Astrocyte (in vitro differentiated cells and primary cell): Measurements from ENCODE around the gene DNMBP. TPM values are rescaled to one million over a fixed set of nuclear protein-coding genes. Genes with fewer than 3 reads are reported as not detected.

Experiments used
- DNase-seq: peaks from one replicate; pipeline ENCODE4 v3.0.0-alpha.2; 2010; ENCODE audit warnings: low read depth
- FAIRE-seq: peaks from 2 replicates; lab custom pipeline; 2011; peaks lifted over from hg19 to GRCh38; lab: Jason Lieb, UNC
- H2AFZ ChIP-seq: 2 replicates; pipeline ENCODE4 v1.6.0; 2012; ENCODE audit warnings: low read depth, low read length, inconsistent platforms
- H3K27ac ChIP-seq: 2 replicates; pipeline ENCODE4 v1.5.1; 2011; ENCODE audit warnings: low read depth, low read length, inconsistent platforms
- H3K27me3 ChIP-seq: 2 replicates; pipeline ENCODE4 v1.6.0; 2011; ENCODE audit warnings: low read length, inconsistent platforms; ENCODE audit not compliant: insufficient read depth
- H3K36me3 ChIP-seq: 2 replicates; pipeline ENCODE4 v1.5.1; 2011; ENCODE audit warnings: low read length, inconsistent platforms; ENCODE audit not compliant: insufficient read depth
- H3K4me1 ChIP-seq: 2 replicates; pipeline ENCODE4 v1.5.1; 2011; ENCODE audit warnings: low read length, inconsistent platforms; ENCODE audit not compliant: insufficient read depth
- H3K4me2 ChIP-seq: 2 replicates; pipeline ENCODE4 v1.6.0; 2012; ENCODE audit warnings: low read length, inconsistent platforms
- H3K4me3 ChIP-seq: 2 replicates; pipeline ENCODE4 v1.5.1; 2011; ENCODE audit warnings: low read depth, mild to moderate bottlenecking, low read length, inconsistent platforms; ENCODE audit not compliant: insufficient read depth
- H3K79me2 ChIP-seq: 2 replicates; pipeline ENCODE4 v1.6.0; 2012; ENCODE audit warnings: mild to moderate bottlenecking, low read length, inconsistent platforms; ENCODE audit not compliant: insufficient read depth
- H3K9ac ChIP-seq: 2 replicates; pipeline ENCODE4 v1.6.0; 2012; ENCODE audit warnings: mild to moderate bottlenecking, low read length, inconsistent platforms
- H3K9me3 ChIP-seq: 2 replicates; pipeline ENCODE4 v1.5.1; 2012; ENCODE audit warnings: low read depth, mild to moderate bottlenecking, low read length, inconsistent platforms; ENCODE audit not compliant: insufficient read depth
- H4K20me1 ChIP-seq: 2 replicates; pipeline ENCODE4 v1.6.0; 2012; ENCODE audit warnings: low read length, inconsistent platforms; ENCODE audit not compliant: insufficient read depth
- H3K27ac Mint-ChIP-seq: one replicate; pipeline ENCODE4 v1.8.0; 2021; ENCODE audit warnings: mild to moderate bottlenecking, mixed read lengths; ENCODE audit not compliant: unreplicated experiment
- H3K27me3 Mint-ChIP-seq: one replicate; pipeline ENCODE4 v1.8.0; 2021; ENCODE audit warnings: low read depth, mixed read lengths; ENCODE audit not compliant: unreplicated experiment
- H3K36me3 Mint-ChIP-seq: one replicate; pipeline ENCODE4 v1.8.0; 2021; ENCODE audit warnings: low read depth, mixed read lengths; ENCODE audit not compliant: unreplicated experiment
- H3K4me1 Mint-ChIP-seq: one replicate; pipeline ENCODE4 v1.8.0; 2021; ENCODE audit warnings: low read depth, mixed read lengths; ENCODE audit not compliant: unreplicated experiment
- H3K4me3 Mint-ChIP-seq: one replicate; pipeline ENCODE4 v1.8.0; 2021; ENCODE audit warnings: mild to moderate bottlenecking, moderate library complexity, mixed read lengths; ENCODE audit not compliant: unreplicated experiment
- H3K9me3 Mint-ChIP-seq: one replicate; pipeline ENCODE4 v1.8.0; 2021; ENCODE audit warnings: mild to moderate bottlenecking, mixed read lengths; ENCODE audit not compliant: unreplicated experiment
- CTCF ChIP-seq: IDR thresholded peaks from 2 replicates; pipeline ENCODE4 v1.5.1; 2011; ENCODE audit warnings: low read depth, mild to moderate bottlenecking, inconsistent platforms, low read length, moderate library complexity; ENCODE audit not compliant: insufficient read depth
- EZH2 ChIP-seq: IDR thresholded peaks from 2 replicates; pipeline ENCODE4 v1.6.1; 2012; ENCODE audit warnings: mild to moderate bottlenecking, low read length, inconsistent platforms; ENCODE audit not compliant: insufficient read depth
- total RNA-seq: library from RNA; stranded (reverse); gene quantifications from 2 replicates; pipeline ENCODE4 v1.2.1, GENCODE V29; 2021

Gene DNMBP
- total RNA-seq, 1 donor from 2014 or later, result 24.8 TPM

GRCh38 chr10:99967961-99968360 lies 41.8 kb downstream of the DNMBP start:
- peaks cover 14% of the 10 kb centered on the region for H3K36me3 Mint-ChIP-seq
- FAIRE-seq, result no peak

GRCh38 chr10:99966306-99966705 lies 43.4 kb downstream of the DNMBP start:
- Mint-ChIP-seq H3K36me3 (peaks cover 14% of the 10 kb centered on the region), H3K9me3 (peaks cover 2% of the 10 kb centered on the region), H3K27me3 (no peaks in the 10 kb centered on the region), H3K4me1 (peaks cover 18% of the 10 kb centered on the region), H3K27ac (peak overlapping the region; percentile 87), H3K4me3 (no peak overlapping the region)
- Histone ChIP-seq H3K36me3 (peaks cover 33% of the 10 kb centered on the region), H3K4me3 (peak overlapping the region; percentile 24), H3K27me3 (no peaks in the 10 kb centered on the region), H3K4me1 (peaks cover 41% of the 10 kb centered on the region), H3K9ac (peak overlapping the region; percentile 54), H4K20me1 (no peaks in the 10 kb centered on the region), H3K79me2 (peaks cover 47% of the 10 kb centered on the region), H3K27ac (peak overlapping the region; percentile 81), H3K9me3 (no peaks in the 10 kb centered on the region), H3K4me2 (peak overlapping the region; percentile 67), H2AFZ (no peak overlapping the region)
- TF ChIP-seq EZH2 (no peak), CTCF (no peak)
- FAIRE-seq (peak; percentile 96), DNase-seq (peak; percentile 97)

More at GRCh38 chr10:99967961-99968360, 41.8 kb downstream of the DNMBP start:
- H3K27ac Mint-ChIP-seq, result no peak overlapping the region
- TF ChIP-seq EZH2 (no peak), CTCF (no peak)
- H3K9me3 ChIP-seq, result no peaks in the 10 kb centered on the region
- H3K4me1 Mint-ChIP-seq, result peaks cover 15% of the 10 kb centered on the region
- no peak overlapping the region for H2AFZ ChIP-seq
- DNase-seq, result no peak
- H3K27me3 ChIP-seq, result no peaks in the 10 kb centered on the region
- no peak overlapping the region for H3K4me2 ChIP-seq
- H4K20me1 ChIP-seq, result no peaks in the 10 kb centered on the region
- peaks cover 33% of the 10 kb centered on the region for H3K36me3 ChIP-seq
- peaks cover 38% of the 10 kb centered on the region for H3K4me1 ChIP-seq
- no peak overlapping the region for H3K27ac ChIP-seq
- H3K9me3 Mint-ChIP-seq, result peaks cover 2% of the 10 kb centered on the region
- peaks cover 56% of the 10 kb centered on the region for H3K79me2 ChIP-seq
- no peak overlapping the region for H3K4me3 Mint-ChIP-seq
- no peak overlapping the region for H3K9ac ChIP-seq
- H3K27me3 Mint-ChIP-seq, result no peaks in the 10 kb centered on the region
- H3K4me3 ChIP-seq, result no peak overlapping the region

GRCh38 chr10:99965700-99966099 lies 44.0 kb downstream of the DNMBP start:
- Mint-ChIP-seq H3K9me3 (no peaks in the 10 kb centered on the region), H3K36me3 (peaks cover 11% of the 10 kb centered on the region), H3K4me3 (no peak overlapping the region), H3K4me1 (peaks cover 18% of the 10 kb centered on the region), H3K27me3 (no peaks in the 10 kb centered on the region), H3K27ac (peak overlapping the region; percentile 69)
- H3K36me3 ChIP-seq, result peaks cover 30% of the 10 kb centered on the region
- H3K79me2 ChIP-seq, result peaks cover 44% of the 10 kb centered on the region
- H3K4me3 ChIP-seq, result no peak overlapping the region
- peaks cover 41% of the 10 kb centered on the region for H3K4me1 ChIP-seq
- no peak for FAIRE-seq
- TF ChIP-seq EZH2 (no peak), CTCF (no peak)
- H3K9ac ChIP-seq, result peak overlapping the region; percentile 54
- H3K27ac ChIP-seq, result peak overlapping the region; percentile 81
- H2AFZ ChIP-seq, result no peak overlapping the region
- peak overlapping the region; percentile 67 for H3K4me2 ChIP-seq
- H3K27me3 ChIP-seq, result no peaks in the 10 kb centered on the region
- no peaks in the 10 kb centered on the region for H3K9me3 ChIP-seq
- peak; percentile 59 for DNase-seq
- H4K20me1 ChIP-seq, result no peaks in the 10 kb centered on the region
